ENCODE results near the gene SMIM41. TPM values are rescaled to one million over a fixed set of nuclear protein-coding genes. Genes with fewer than 3 reads are reported as not detected.

The SMIM41 gene
- total RNA-seq, 1 experiment from 2014 or later, result not detected

DNA sequence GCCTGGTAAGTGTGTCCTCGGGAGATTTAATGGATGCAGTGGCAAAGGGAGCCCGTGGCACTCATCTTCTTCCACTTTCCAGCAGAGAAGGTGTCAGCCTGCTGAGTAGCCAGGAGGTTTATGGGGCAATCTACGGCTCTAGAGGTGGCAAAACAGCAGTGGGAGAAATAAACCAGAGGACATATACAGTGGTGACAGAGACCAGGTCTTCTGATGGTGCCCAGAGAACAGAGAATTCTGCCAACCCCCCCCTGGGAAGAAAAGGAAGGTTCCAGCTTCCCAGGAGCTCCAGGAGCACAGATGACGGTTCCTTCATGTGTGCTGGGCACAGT lies 43.0 kb downstream of the SMIM41 start:
- H3K4me3 ChIP-seq (ENCODE audit: low read depth in 2 of 2, low read length in 2 of 2), result no peak overlapping the region
- CTCF ChIA-PET, result interaction anchor here (0.6 to 4.6 kb wide), 4 partner anchors 79 to 222 kb away, joined by 3 to 24 read pairs (median 7); no protein-coding TSS in a partner anchor
- H3K27me3 ChIP-seq (ENCODE audit: control insufficient read depth, insufficient read depth, low read length), result no peaks in the 10 kb centered on the region
- H3K27ac ChIP-seq (ENCODE audit: low read length), result no peak overlapping the region
- H3K9me3 ChIP-seq (ENCODE audit: control insufficient read depth, insufficient read depth, low read depth, low read length), result no peaks in the 10 kb centered on the region
- BruUV-seq (replicated peaks), result no TSS peak
- H3K4me1 ChIP-seq (ENCODE audit: control insufficient read depth, insufficient read depth, low read length), result no peaks in the 10 kb centered on the region
- DNase-seq (ENCODE audit: low read depth, low spot score) (no peak), ATAC-seq (no peak)
- intact Hi-C loops (cut with micrococcal nuclease; ENCODE audit: unreplicated experiment) (loop anchor here (5.0 kb wide), 1 partner anchor 95 kb away; no protein-coding TSS in a partner anchor), in situ Hi-C loops (cut with HindIII; ENCODE audit: low pct_unique_long_range_greater_than_20kb, low sequenced_read_pairs) (no loop called here)
- POLR2A ChIA-PET, result no interaction called here
- TF ChIP-seq TCF7L2 (IDR thresholded peaks at IDR 0.05; ENCODE audit: low read depth, low read length), result no peak
- no peak for TF ChIP-seq SIN3A (IDR thresholded peaks at IDR 0.05; ENCODE audit: borderline replicate concordance, insufficient read depth, low read depth, low read length)
- TF ChIP-seq POLR2AphosphoS5 (IDR thresholded peaks at IDR 0.05; ENCODE audit: low read depth, low read length), result no peak
- TF ChIP-seq, protein P1, sequence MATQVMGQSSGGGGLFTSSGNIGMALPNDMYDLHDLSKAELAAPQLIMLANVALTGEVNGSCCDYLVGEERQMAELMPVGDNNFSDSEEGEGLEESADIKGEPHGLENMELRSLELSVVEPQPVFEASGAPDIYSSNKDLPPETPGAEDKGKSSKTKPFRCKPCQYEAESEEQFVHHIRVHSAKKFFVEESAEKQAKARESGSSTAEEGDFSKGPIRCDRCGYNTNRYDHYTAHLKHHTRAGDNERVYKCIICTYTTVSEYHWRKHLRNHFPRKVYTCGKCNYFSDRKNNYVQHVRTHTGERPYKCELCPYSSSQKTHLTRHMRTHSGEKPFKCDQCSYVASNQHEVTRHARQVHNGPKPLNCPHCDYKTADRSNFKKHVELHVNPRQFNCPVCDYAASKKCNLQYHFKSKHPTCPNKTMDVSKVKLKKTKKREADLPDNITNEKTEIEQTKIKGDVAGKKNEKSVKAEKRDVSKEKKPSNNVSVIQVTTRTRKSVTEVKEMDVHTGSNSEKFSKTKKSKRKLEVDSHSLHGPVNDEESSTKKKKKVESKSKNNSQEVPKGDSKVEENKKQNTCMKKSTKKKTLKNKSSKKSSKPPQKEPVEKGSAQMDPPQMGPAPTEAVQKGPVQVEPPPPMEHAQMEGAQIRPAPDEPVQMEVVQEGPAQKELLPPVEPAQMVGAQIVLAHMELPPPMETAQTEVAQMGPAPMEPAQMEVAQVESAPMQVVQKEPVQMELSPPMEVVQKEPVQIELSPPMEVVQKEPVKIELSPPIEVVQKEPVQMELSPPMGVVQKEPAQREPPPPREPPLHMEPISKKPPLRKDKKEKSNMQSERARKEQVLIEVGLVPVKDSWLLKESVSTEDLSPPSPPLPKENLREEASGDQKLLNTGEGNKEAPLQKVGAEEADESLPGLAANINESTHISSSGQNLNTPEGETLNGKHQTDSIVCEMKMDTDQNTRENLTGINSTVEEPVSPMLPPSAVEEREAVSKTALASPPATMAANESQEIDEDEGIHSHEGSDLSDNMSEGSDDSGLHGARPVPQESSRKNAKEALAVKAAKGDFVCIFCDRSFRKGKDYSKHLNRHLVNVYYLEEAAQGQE (IDR thresholded peaks at IDR 0.05; ENCODE audit: insufficient read depth in 1 of 2, low read depth in 2 of 2, low read length in 1 of 2), result no peak
- TF ChIP-seq, protein P2, sequence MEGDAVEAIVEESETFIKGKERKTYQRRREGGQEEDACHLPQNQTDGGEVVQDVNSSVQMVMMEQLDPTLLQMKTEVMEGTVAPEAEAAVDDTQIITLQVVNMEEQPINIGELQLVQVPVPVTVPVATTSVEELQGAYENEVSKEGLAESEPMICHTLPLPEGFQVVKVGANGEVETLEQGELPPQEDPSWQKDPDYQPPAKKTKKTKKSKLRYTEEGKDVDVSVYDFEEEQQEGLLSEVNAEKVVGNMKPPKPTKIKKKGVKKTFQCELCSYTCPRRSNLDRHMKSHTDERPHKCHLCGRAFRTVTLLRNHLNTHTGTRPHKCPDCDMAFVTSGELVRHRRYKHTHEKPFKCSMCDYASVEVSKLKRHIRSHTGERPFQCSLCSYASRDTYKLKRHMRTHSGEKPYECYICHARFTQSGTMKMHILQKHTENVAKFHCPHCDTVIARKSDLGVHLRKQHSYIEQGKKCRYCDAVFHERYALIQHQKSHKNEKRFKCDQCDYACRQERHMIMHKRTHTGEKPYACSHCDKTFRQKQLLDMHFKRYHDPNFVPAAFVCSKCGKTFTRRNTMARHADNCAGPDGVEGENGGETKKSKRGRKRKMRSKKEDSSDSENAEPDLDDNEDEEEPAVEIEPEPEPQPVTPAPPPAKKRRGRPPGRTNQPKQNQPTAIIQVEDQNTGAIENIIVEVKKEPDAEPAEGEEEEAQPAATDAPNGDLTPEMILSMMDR (IDR thresholded peaks at IDR 0.05), result no peak
- no peaks in the 10 kb centered on the region for H3K36me3 ChIP-seq (ENCODE audit: control insufficient read depth, insufficient read depth, low read length)

- DNase-seq (ENCODE audit: low read depth, low spot score) (no peak), ATAC-seq (no peak)
- no peaks in the 10 kb centered on the region for H3K36me3 ChIP-seq (ENCODE audit: control insufficient read depth, insufficient read depth, low read length)
- no peaks in the 10 kb centered on the region for H3K4me1 ChIP-seq (ENCODE audit: control insufficient read depth, insufficient read depth, low read length)
- H3K4me3 ChIP-seq (ENCODE audit: low read depth in 2 of 2, low read length in 2 of 2), result no peak overlapping the region
- CTCF ChIA-PET, result interaction anchor here (1.0 to 4.6 kb wide), 3 partner anchors 79 to 97 kb away, joined by 3 to 24 read pairs (median 7); no protein-coding TSS in a partner anchor
- no TSS peak for BruUV-seq (replicated peaks)
- TF ChIP-seq SIN3A (IDR thresholded peaks at IDR 0.05; ENCODE audit: borderline replicate concordance, insufficient read depth, low read depth, low read length) (no peak), POLR2AphosphoS5 (IDR thresholded peaks at IDR 0.05; ENCODE audit: low read depth, low read length) (no peak), TCF7L2 (IDR thresholded peaks at IDR 0.05; ENCODE audit: low read depth, low read length) (no peak)
- TF ChIP-seq, protein P2 (IDR thresholded peaks at IDR 0.05), result no peak
- TF ChIP-seq, protein P1 (IDR thresholded peaks at IDR 0.05; ENCODE audit: insufficient read depth in 1 of 2, low read depth in 2 of 2, low read length in 1 of 2), result no peak
- POLR2A ChIA-PET, result interaction anchor here (0.6 kb wide), 1 partner anchor 923 kb away, joined by 20 read pairs; no protein-coding TSS in a partner anchor
- in situ Hi-C loops (cut with HindIII; ENCODE audit: low pct_unique_long_range_greater_than_20kb, low sequenced_read_pairs) (no loop called here), intact Hi-C loops (cut with micrococcal nuclease; ENCODE audit: unreplicated experiment) (loop anchor here (5.0 kb wide), 1 partner anchor 96 kb away; no protein-coding TSS in a partner anchor)
- no peak overlapping the region for H3K27ac ChIP-seq (ENCODE audit: low read length)
- H3K27me3 ChIP-seq (ENCODE audit: control insufficient read depth, insufficient read depth, low read length), result no peaks in the 10 kb centered on the region
- no peaks in the 10 kb centered on the region for H3K9me3 ChIP-seq (ENCODE audit: control insufficient read depth, insufficient read depth, low read depth, low read length)
Measured at GRCh38 chr12:52122904-52123303, 43.4 kb downstream of the SMIM41 start.

Data from Panc1 (cell line).